ENCODE data around the gene XPR1. TPM values are rescaled to one million over a fixed set of nuclear protein-coding genes. Genes with fewer than 3 reads are reported as not detected.

Gene XPR1
- total and polyA plus RNA-seq, 2 experiments from 2014 or later = 4.9 to 15.6 TPM

- Histone ChIP-seq H3F3A (ENCODE audit: insufficient read depth) (0 out of 2 replicates have a peak, but pooled peaks cover 3% of the 10 kb centered on the region), H3K36me3 (ENCODE audit: low read depth) (no peaks in the 10 kb centered on the region), H3K4me2 (ENCODE audit: unreplicated experiment) (no peak overlapping the region)
Measured at GRCh38 chr1:180902541-180902940, 270.7 kb downstream of the XPR1 start.

DNA sequence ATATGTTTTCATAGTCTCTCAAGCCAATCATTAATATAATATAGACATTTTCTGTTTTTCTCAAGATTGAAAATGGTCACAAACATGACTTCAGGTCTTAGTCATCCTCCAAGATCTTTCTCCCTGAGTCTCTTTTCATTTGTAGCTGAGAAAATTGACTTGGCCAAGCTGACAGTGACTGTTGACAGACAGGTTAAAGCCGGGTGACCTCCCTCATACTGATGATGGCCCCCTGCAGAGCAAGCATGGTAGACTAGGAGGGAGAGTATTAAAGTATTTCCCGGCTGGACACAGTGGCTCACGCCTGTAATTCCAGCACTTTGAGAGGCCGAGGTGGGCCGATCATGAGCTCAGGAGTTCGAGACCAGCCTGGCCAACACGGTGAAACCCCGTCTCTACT is 274.1 kb downstream of the XPR1 start:
- Histone ChIP-seq H3K9me3 (ENCODE audit: low read depth) (no peaks in the 10 kb centered on the region), H3K9me2 (ENCODE audit: insufficient read depth) (no peaks in the 10 kb centered on the region), H3F3A (ENCODE audit: insufficient read depth) (no peaks in the 10 kb centered on the region), H3K4me3 (no peak overlapping the region), H3K4me2 (ENCODE audit: unreplicated experiment) (no peak overlapping the region), H3K9ac (no peak overlapping the region), H3K27me3 (replicated peaks; ENCODE audit: insufficient read depth) (no peaks in the 10 kb centered on the region), H2AFZ (no peak overlapping the region), H3K79me2 (ENCODE audit: insufficient read depth) (no peaks in the 10 kb centered on the region), H4K20me1 (ENCODE audit: insufficient read depth) (no peaks in the 10 kb centered on the region), H3K36me3 (ENCODE audit: low read depth) (no peaks in the 10 kb centered on the region), H3K27ac (no peak overlapping the region), H3K4me1 (ENCODE audit: insufficient read depth) (no peaks in the 10 kb centered on the region)
- no peak for DNase-seq
- TF ChIP-seq EZH2phosphoT487 (IDR thresholded peaks at IDR 0.05; ENCODE audit: insufficient read depth, low read depth) = no peak
- TF ChIP-seq EZH2 (IDR thresholded peaks at IDR 0.05; ENCODE audit: insufficient read depth, poor library complexity, severe bottlenecking) = no peak
- 83 to 84% methylated on average over 7 to 8 of the region's 8 CpGs for WGBS, 2 experiments (ENCODE audit: low coverage in 1 of 2, low lambda C conversion rate in 2 of 2, missing lambda C conversion rate in 2 of 2)
- in situ Hi-C loops (cut with MboI) = no loop called here

More at GRCh38 chr1:180902541-180902940, 270.7 kb downstream of the XPR1 start:
- TF ChIP-seq EZH2 (IDR thresholded peaks at IDR 0.05; ENCODE audit: insufficient read depth, poor library complexity, severe bottlenecking) (no peak), EZH2phosphoT487 (IDR thresholded peaks at IDR 0.05; ENCODE audit: insufficient read depth, low read depth) (no peak)
- Histone ChIP-seq H2AFZ (no peak overlapping the region; the same call in 1 of the 2 replicates), H3K9me2 (ENCODE audit: insufficient read depth) (no peaks in the 10 kb centered on the region), H3K79me2 (ENCODE audit: insufficient read depth) (no peaks in the 10 kb centered on the region), H3K9me3 (ENCODE audit: low read depth) (no peaks in the 10 kb centered on the region), H3K4me3 (no peak overlapping the region), H3K27ac (no peak overlapping the region), H3K27me3 (replicated peaks; ENCODE audit: insufficient read depth) (no peaks in the 10 kb centered on the region), H4K20me1 (ENCODE audit: insufficient read depth) (no peaks in the 10 kb centered on the region), H3K4me1 (ENCODE audit: insufficient read depth) (0 out of 2 replicates have a peak, but pooled peaks cover 7% of the 10 kb centered on the region), H3K9ac (no peak overlapping the region)
- in situ Hi-C loops (cut with MboI) = no loop called here
- WGBS, 2 experiments (ENCODE audit: low coverage in 1 of 2, low lambda C conversion rate in 2 of 2, missing lambda C conversion rate in 2 of 2) = 20 to 22% methylated on average over 3 of the region's 3 CpGs
- DNase-seq = no peak

GRCh38 chr1:180906511-180906910 is 274.7 kb downstream of the XPR1 start:
- H3K4me3 ChIP-seq = no peak overlapping the region
- no peak overlapping the region for H3K4me2 ChIP-seq (ENCODE audit: unreplicated experiment)
- no peaks in the 10 kb centered on the region for H3K27me3 ChIP-seq (replicated peaks; ENCODE audit: insufficient read depth)
- peaks cover 5% of the 10 kb centered on the region for H3K4me1 ChIP-seq (ENCODE audit: insufficient read depth)
- H3F3A ChIP-seq (ENCODE audit: insufficient read depth) = no peaks in the 10 kb centered on the region; the same call in 1 of the 2 replicates
- WGBS, 2 experiments (ENCODE audit: low coverage in 1 of 2, low lambda C conversion rate in 2 of 2, missing lambda C conversion rate in 2 of 2) = 82 to 84% methylated on average over 9 of the region's 9 CpGs
- no peak overlapping the region for H2AFZ ChIP-seq
- in situ Hi-C loops (cut with MboI) = no loop called here
- no peak overlapping the region for H3K9ac ChIP-seq
- H3K36me3 ChIP-seq (ENCODE audit: low read depth) = no peaks in the 10 kb centered on the region
- H4K20me1 ChIP-seq (ENCODE audit: insufficient read depth) = no peaks in the 10 kb centered on the region
- TF ChIP-seq EZH2phosphoT487 (IDR thresholded peaks at IDR 0.05; ENCODE audit: insufficient read depth, low read depth) (no peak), EZH2 (IDR thresholded peaks at IDR 0.05; ENCODE audit: insufficient read depth, poor library complexity, severe bottlenecking) (no peak)
- H3K9me3 ChIP-seq (ENCODE audit: low read depth) = no peaks in the 10 kb centered on the region
- H3K27ac ChIP-seq = no peak overlapping the region
- no peaks in the 10 kb centered on the region for H3K9me2 ChIP-seq (ENCODE audit: insufficient read depth)
- no peaks in the 10 kb centered on the region for H3K79me2 ChIP-seq (ENCODE audit: insufficient read depth)
- DNase-seq = no peak

- TF ChIP-seq EZH2 (IDR thresholded peaks at IDR 0.05; ENCODE audit: insufficient read depth, poor library complexity, severe bottlenecking) (no peak), EZH2phosphoT487 (IDR thresholded peaks at IDR 0.05; ENCODE audit: insufficient read depth, low read depth) (no peak)
- Histone ChIP-seq H3K27ac (no peak overlapping the region), H3K9ac (no peak overlapping the region), H3F3A (ENCODE audit: insufficient read depth) (no peaks in the 10 kb centered on the region; the same call in 1 of the 2 replicates), H3K9me2 (ENCODE audit: insufficient read depth) (no peaks in the 10 kb centered on the region), H3K79me2 (ENCODE audit: insufficient read depth) (no peaks in the 10 kb centered on the region), H3K4me2 (ENCODE audit: unreplicated experiment) (no peak overlapping the region), H3K4me3 (no peak overlapping the region), H3K4me1 (ENCODE audit: insufficient read depth) (peaks cover 8% of the 10 kb centered on the region), H3K27me3 (replicated peaks; ENCODE audit: insufficient read depth) (no peaks in the 10 kb centered on the region), H2AFZ (no peak overlapping the region), H3K9me3 (ENCODE audit: low read depth) (no peaks in the 10 kb centered on the region), H3K36me3 (ENCODE audit: low read depth) (no peaks in the 10 kb centered on the region), H4K20me1 (ENCODE audit: insufficient read depth) (no peaks in the 10 kb centered on the region)
- WGBS, 2 experiments (ENCODE audit: low coverage in 1 of 2, low lambda C conversion rate in 2 of 2, missing lambda C conversion rate in 2 of 2) = 82 to 84% methylated on average over 10 of the region's 10 CpGs
- no peak for DNase-seq
- in situ Hi-C loops (cut with MboI) = no loop called here
Measured at GRCh38 chr1:180907313-180908055, 275.7 kb downstream of the XPR1 start.

Data from GM23248 (cell line).